ENCODE results near the gene STX4.
"Not testable (repeated sequence)": the region's sequence is repeated elsewhere in the genome, so short reads cannot be mapped to it uniquely, and the experiment has no call there.

The STX4 gene

DNA sequence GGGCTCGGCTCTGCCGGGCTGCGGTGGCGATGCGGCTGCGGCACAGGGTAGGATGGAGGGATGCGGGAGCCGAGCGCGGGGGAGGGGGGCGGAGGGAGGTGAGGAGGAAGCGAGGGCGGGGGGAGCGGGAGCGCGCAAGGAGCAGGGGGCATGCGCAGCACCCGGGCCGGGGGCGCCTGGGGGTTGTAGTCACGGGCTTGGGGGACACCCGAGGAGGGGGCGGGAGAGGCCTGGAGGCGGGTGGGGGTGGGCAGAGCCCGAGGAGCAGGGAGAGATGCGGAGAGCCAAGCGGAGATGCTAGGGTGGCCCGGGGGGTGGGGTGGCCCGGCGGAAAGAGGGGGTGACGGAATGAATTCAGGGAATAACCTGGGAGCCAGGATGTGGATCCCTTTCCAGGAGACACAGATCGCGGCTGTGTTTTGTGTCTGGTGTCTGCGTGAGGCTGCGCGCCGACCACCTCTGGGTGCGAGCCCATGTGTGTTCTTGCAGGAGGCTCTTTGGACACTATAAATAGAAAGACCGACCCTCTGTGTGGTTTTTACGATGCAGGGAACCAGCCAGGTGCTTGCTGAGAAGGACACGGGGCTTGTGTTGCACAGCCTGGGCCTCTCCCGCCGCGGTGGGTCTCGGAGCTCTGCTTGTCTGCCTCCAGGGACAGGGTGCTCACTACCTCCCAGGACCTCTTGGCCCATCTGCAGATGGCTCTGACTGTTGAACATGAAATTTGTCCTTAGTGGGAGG lies 22.6 kb upstream of the STX4 start, which contains the start of gene STX1B:
Gene STX1B (minus strand): TSS at position 54 of the 741 bp plus-strand sequence. CDS start 242 bp downstream, outside the sequence.
- intact Hi-C loops (cut with DNase I), result no loop called here
- peak; percentile 22 to 84 (median 71) for DNase-seq

DNA sequence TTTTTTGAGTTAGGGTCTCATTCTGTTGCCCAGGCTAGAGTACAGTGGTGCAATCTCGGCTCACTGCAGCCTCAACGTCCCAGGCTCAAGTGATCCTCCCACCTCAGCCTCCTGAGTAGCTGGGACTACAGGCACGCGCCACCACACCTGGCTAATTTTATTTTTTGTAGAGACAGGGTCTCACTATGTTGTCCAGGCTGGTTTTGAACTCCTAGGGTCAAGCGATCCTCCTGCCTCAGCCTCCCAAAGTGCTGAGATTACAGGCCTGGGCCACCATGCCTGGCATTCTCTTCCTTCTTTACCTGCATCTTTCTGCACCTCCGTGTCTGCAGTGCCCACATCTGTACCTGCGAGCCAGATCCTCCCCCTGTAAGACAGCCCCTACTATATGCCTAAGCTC lies 21.5 kb upstream of the STX4 start:
- DNase-seq; intact Hi-C loops (cut with DNase I): not testable (repeated sequence)

GRCh38 chr16:31013292-31013691 lies 20.1 kb upstream of the STX4 start:
- DNase-seq; intact Hi-C loops (cut with DNase I): not testable (repeated sequence)

DNA sequence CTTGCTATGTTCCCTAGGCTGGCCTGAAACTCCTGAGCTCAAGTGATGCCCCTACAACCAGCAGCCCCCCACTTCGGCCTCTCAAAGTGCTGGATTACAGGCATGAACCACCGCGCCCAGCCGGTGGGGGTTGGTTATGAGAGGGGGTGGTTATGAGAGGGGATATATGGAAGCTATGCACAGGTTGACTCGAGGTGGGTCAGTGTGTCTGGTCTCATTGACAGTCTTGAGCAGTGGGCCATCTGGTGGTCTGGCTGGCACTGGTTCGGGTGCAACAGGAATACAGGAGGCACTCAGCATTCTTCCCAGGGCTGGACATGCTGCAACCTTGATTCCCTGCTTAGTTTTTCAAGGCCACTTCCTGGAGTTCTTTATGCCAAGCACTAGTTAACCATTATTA lies 17.3 kb upstream of the STX4 start:
- intact Hi-C loops (cut with DNase I), result no loop called here
- no peak for DNase-seq

DNA sequence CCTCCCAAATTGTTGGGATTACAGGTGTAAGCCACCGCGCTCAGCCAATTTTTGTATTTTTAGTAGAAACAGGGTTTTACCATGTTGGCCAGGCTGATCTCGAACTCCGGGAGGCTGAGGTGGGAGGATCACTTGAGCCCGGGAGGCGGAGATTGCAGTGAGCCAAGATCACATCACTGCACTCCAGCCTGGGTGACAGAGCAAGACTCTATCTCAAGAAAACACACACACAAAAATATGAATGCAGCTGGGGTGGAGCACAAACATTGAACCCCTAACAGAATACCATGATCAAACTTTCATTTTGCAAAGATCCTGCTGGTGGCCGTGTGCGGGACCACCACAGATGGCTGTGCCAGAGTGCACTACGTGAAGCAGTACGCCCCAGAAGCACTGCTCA lies 15.6 kb upstream of the STX4 start:
- intact Hi-C loops (cut with DNase I); DNase-seq: not testable (repeated sequence)

DNA sequence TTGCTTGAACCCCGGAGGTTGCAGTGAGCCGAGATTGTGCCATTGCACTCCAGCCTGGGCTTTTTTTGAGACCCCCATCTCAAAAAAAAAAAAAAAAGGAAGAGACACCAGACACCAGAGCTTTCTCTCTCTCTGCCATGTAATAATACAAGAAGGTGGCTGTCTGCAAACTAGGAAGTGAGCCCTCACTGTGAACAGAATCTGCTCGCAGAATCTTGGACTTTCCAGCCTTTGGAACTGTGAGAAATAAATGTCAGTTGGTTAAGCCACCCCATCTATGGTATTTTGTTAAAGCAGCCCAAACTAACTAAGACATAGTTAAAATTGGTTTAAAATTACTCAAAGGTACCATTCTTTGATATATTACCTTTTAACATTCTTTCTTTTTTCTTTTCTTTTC lies 12.8 kb upstream of the STX4 start:
- no peak for DNase-seq
- intact Hi-C loops (cut with DNase I), result no loop called here

- DNase-seq, result no peak
- intact Hi-C loops (cut with DNase I), result no loop called here
These were observed 10.7 kb upstream of the STX4 start for GRCh38 chr16:31022544-31023251.

GRCh38 chr16:31023252-31023602 lies 10.1 kb upstream of the STX4 start:
- intact Hi-C loops (cut with DNase I), result no loop called here
- no peak for DNase-seq

GRCh38 chr16:31023627-31024226 lies 9.6 kb upstream of the STX4 start:
- intact Hi-C loops (cut with DNase I), result no loop called here
- DNase-seq, result no peak

DNA sequence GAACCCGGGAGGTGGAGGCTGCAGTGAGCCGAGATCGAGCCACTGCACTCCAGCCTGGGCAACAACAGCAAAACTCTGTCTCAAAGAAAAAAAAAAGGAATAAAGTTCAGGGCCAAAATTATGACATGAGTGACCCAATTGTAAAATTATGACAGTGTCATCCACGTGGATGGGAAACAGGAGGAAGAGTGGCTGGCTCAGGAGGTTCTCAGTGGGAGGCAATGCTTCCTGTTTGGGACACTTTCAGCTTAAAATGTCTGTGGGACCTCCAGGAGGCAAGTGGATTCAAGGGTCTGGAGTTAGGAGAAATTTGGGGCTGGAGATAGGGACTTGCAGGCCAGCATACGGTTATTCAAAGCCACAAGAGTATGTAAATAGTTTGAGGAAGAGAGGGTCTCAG lies 8.0 kb upstream of the STX4 start:
- DNase-seq, result no peak
- intact Hi-C loops (cut with DNase I), result no loop called here

DNA sequence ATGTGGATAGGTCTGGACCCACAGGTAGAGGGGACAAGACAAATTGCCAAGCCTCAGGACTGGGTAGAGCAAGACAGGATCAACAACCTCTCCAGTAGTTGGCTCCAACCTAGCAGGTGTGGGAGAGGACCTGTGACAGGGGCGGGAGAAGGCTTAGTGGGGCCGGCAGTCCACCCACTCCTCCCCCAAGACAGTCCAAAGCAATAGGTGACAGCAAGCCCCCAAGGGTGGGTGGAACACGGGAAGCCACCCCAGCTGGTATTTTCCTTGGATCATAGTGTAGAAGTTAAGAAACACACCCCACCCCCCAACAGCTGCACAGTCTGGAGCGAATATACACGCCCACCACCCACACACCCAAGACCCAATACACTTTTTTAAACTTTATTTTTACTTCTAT lies 4.1 kb upstream of the STX4 start:
- DNase-seq, result no peak
- intact Hi-C loops (cut with DNase I), result no loop called here

DNA sequence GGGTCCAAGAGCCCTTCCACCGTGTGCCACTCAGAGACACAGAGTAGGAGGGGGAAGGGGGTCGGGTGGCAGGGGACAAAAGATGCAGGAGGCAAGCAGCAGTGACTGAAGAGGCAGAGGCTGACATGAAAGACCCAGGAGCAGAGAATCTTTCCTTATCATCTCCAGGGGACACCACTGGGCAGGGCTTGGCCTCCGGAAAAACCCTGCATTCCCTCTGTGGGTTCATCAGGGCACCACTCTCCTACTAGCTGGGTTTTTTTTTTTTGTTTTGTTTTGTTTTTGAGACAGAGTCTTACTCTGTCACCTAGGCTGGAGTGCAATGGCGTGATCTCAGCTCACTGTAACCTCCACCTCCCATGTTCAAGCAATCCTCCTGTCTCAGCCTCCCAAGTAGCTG lies 2.1 kb upstream of the STX4 start:
- intact Hi-C loops (cut with DNase I), result loop anchor here (5.0 to 10.0 kb wide), 2 partner anchors 41 to 46 kb away; partner anchors contain the start of genes HSD3B7, ZNF646 and ZNF668
- DNase-seq, result no peak

DNA sequence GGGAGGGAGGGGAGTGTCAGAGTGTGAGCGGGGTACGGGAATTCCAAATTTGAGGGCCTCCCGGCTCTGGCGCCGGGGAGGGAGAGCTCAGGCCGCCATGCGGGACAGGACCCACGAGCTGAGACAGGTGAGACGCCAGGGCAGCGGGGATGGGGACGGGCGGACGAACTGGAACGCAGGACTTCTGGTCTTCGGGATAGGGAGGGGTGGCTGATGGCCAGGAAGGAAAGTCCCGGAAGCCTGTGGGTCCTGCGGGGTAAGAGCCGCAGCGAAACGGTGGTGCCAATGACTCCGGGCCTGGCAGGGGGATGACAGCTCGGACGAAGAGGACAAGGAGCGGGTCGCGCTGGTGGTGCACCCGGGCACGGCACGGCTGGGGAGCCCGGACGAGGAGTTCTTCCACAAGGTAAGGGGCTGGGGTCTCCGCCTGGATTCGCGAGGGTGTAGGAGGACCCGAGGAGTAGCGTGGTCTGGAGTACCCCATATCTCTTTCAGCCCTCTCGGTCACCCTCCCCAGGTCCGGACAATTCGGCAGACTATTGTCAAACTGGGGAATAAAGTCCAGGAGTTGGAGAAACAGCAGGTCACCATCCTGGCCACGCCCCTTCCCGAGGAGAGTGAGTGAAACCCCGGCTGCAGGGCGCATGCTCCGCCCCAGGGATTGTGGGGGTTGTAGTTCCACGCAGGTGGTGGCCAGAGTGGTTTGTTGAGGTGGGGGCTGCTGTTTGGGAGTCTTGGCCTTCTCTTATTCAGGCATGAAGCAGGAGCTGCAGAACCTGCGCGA lies 543 bp downstream of the STX4 start:
- peak; percentile 88 to 97 (median 94) for DNase-seq
- intact Hi-C loops (cut with DNase I), result loop anchor here (5.0 to 10.0 kb wide), 2 partner anchors 38 to 49 kb away; partner anchors contain the start of genes HSD3B7, ZNF646 and ZNF668

DNA sequence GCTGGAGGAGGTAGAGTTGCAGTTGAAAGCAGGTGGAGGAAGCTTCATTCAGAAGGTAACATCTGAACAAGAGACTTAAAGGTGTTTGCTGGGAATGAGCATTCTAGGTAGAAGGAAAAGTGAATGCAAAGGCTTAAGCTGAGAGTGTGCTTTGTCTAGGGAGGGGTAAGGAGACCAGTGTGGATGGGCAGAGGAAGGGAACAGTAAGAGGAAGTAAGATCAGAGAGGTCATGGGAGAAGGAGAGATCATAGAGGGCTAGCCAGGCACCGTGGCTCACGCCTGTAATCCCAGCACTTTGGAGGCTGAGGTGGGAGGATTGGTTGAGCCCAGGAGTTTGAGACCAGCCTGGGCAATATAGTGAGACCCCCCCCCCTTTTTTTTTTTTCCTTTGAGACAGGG lies 3.3 kb downstream of the STX4 start:
- intact Hi-C loops (cut with DNase I), result loop anchor here (10.0 kb wide), 1 partner anchor 52 kb away; the partner anchor contains the start of gene HSD3B7
- DNase-seq, result no peak

- intact Hi-C loops (cut with DNase I), result loop anchor here (10.0 kb wide), 1 partner anchor 54 kb away; the partner anchor contains the start of gene HSD3B7
These were observed 5.6 kb downstream of the STX4 start for GRCh38 chr16:31038993-31039392.

GRCh38 chr16:31042866-31043265 lies 9.5 kb downstream of the STX4 start:
- intact Hi-C loops (cut with DNase I), result no loop called here
- no peak for DNase-seq

More at GRCh38 chr16:31038993-31039392, 5.6 kb downstream of the STX4 start:
- peak in 11 of 42 donors; percentile 11 to 49 (median 27) for DNase-seq

DNA sequence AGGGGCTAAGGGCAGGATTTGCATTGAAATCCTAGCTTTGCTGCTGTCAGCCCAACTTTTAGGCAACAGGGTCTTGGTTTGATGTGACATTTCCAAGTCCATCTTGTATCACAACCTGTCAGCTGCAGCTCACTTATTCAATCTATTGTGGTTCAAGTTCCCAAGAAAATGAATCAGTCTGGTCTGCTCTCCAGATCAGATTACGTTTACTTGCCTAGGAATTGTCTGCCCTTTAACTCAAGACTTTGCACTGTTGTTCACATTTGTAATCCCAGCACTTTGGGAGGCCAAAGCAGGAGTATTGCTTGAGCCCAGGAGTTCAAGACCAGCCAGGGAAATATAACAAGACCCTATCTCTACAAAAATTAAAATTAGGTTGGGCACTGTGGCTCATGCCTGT lies 10.0 kb downstream of the STX4 start:
- DNase-seq, result no peak
- intact Hi-C loops (cut with DNase I), result no loop called here

DNA sequence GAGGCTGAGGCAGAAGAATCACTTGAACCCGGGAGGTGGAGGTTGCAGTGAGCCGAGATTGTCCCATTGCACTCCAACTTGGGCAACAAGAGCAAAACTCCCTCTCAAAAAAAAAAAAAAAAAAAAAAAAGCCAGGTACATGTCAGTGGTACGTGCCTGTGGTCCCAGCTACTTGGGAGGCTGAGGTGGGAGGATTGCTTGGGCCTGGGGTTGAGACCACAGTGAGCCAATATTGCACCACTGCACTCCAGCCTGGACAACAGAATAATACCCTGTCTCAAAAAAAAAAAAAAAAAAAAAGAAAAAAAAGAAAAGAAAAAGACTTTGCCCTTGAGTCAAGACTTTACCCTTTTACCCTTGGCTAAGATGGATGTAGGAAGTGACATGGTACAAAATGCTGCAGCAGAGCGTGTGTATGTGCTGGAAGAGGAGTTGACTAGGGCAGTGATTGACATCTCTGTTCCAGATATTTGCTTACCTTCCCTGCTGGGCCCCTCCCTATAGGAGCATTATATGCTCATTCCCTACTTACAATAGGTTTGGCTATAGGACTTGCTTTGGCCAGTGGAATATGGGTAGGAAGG lies 10.6 kb downstream of the STX4 start:
- intact Hi-C loops (cut with DNase I), result no loop called here
- DNase-seq, result no peak

Data from head of caudate nucleus (tissue), 42 donors.